Right cardiac atrium (tissue), 5 donors: Measurements from ENCODE around the gene OASL. TPM values are rescaled to one million over a fixed set of nuclear protein-coding genes. Genes with fewer than 3 reads are reported as not detected.
"Not testable (repeated sequence)": the region's sequence is repeated elsewhere in the genome, so short reads cannot be mapped to it uniquely, and the experiment has no call there.

ENCODE experiments used
- ATAC-seq, 2 donors: fragments of 200-7000 bp; cut with Tn5 transposase; one replicate each; pipeline versions ENCODE4 v1.8.0 to v1.9.1; 2020; ENCODE audit warnings: moderate library complexity in 2 of 2, mild to moderate bottlenecking in 1 of 2
- DNase-seq, 3 donors: peaks; one replicate each; pipeline ENCODE4 v3.0.0-alpha.2; 2020
- H3K27ac ChIP-seq: one replicate; pipeline ENCODE4 v1.5.1; 2013; ENCODE audit warnings: mild to moderate bottlenecking, low read length, control low read depth, moderate library complexity
- H3K27me3 ChIP-seq: one replicate; pipeline ENCODE4 v1.6.1; 2013; ENCODE audit not compliant: control insufficient read depth, insufficient read depth
- H3K4me1 ChIP-seq: one replicate; pipeline ENCODE4 v1.6.1; 2013; ENCODE audit warnings: low read length; ENCODE audit not compliant: control insufficient read depth, insufficient read depth
- H3K4me3 ChIP-seq: one replicate; pipeline ENCODE4 v1.5.1; 2013; ENCODE audit warnings: low read length, control low read depth
- H3K9me3 ChIP-seq: one replicate; pipeline ENCODE4 v1.6.1; 2013; ENCODE audit warnings: low read length; ENCODE audit not compliant: control insufficient read depth
- WGBS: extraction: QIAGEN DNeasy Blood & Tissue Kit; methylation state at CpG from one replicate; pipeline ENCODE4 v1.1.7; 2013; 5-methylcytosine and 5-hydroxymethylcytosine counted together
- intact Hi-C, 4 donors: fragments of 100-400 bp; cut with DNase I; formaldehyde crosslinking; loops; one replicate each; pipeline versions ENCODE4 v1.11.0 to v1.14.0; 2022 to 2023
- long read RNA-seq, 4 donors: library from polyadenylated mRNA; unstranded; transcript quantifications; one replicate each; pipeline ENCODE4 v2.0.0, GENCODE V29; 2020 to 2021
- polyA plus RNA-seq: library from polyadenylated mRNA; stranded (reverse); fragments of 200-250 nt; gene quantifications from one replicate; pipeline ENCODE4 v1.2.3, GENCODE V29; 2013
- total RNA-seq, 4 donors: library from RNA; stranded (reverse); fragmentation: NEBNext Ultra II Directional; extraction: Animal tissue kit (Norgen Biotek cat#: 25700); gene quantifications; one replicate each; pipeline ENCODE4 v1.2.1, GENCODE V29; 2021
- donor health status: healthy with polysubstance abuse.
- donor health status: DM: no; HTN: yes; CAD: no.
- donor health status: DM: no; HTN: no; CAD: no.
- donor health status: DM: no; HTN: yes; CAD: no; lungs with severe emphysema.
- donor health status: DM: yes; HTN: yes; CAD: no.

The OASL gene
- 1 to 10 TPM in 1 of 4 donors, under 1 TPM in 3; 0.32 to 1.1 (median 0.67) TPM for total RNA-seq
- polyA plus RNA-seq = 0.68 TPM
- long read RNA-seq, donor 1, partial matches to known transcripts = 0 of 4 reads
- long read RNA-seq, donor 1, other reads (novel, unspliced or antisense) = 0 of 4 reads
- long read RNA-seq, donor 2, partial matches to known transcripts = 0 of 2 reads
- long read RNA-seq, donor 2, other reads (novel, unspliced or antisense) = 0 of 2 reads
- long read RNA-seq, donor 3, partial matches to known transcripts = 0 of 3 reads
- long read RNA-seq, donor 3, other reads (novel, unspliced or antisense) = 0 of 3 reads
- long read RNA-seq, donor 4, partial matches to known transcripts = 0 of 2 reads
- long read RNA-seq, donor 4, other reads (novel, unspliced or antisense) = 0 of 2 reads

GRCh38 chr12:121038861-121039668 lies at the start of gene OASL:
Gene OASL, minus strand, starts transcription at chr12:121039246. Its CDS starts 275 bp downstream, at chr12:121038971.
- DNase-seq = peak in 2 of 3 donors; percentile 44 to 54
- no peak within 1 kb of the TSS for H3K27ac ChIP-seq
- no peaks in the 10 kb centered on the region for H3K4me1 ChIP-seq

GRCh38 chr12:121088195-121088585 lies 49.1 kb upstream of the OASL start:
- Histone ChIP-seq H3K27ac (no peak overlapping the region), H3K4me3 (no peak overlapping the region), H3K9me3 (no peaks in the 10 kb centered on the region), H3K27me3 (no peaks in the 10 kb centered on the region), H3K4me1 (no peaks in the 10 kb centered on the region)
- intact Hi-C loops = no loop called here
- DNase-seq = no peak
- no peak for ATAC-seq
- 97% methylated on average over 6 of the region's 6 CpGs for WGBS

More at GRCh38 chr12:121038861-121039668, at the start of gene OASL:
- ATAC-seq = peak; percentile 77 to 80
- Histone ChIP-seq H3K27me3 (no peaks in the 10 kb centered on the region), H3K9me3 (no peaks in the 10 kb centered on the region), H3K4me3 (peak within 1 kb of the TSS; percentile 41)
- 28% methylated on average over 13 of the region's 13 CpGs for WGBS
- intact Hi-C loops = no loop called here

- Histone ChIP-seq H3K27ac (no peak overlapping the region), H3K9me3 (no peaks in the 10 kb centered on the region), H3K4me3 (no peak overlapping the region), H3K4me1 (no peaks in the 10 kb centered on the region), H3K27me3 (no peaks in the 10 kb centered on the region)
- ATAC-seq = no peak
- intact Hi-C loops = no loop called here
- DNase-seq = no peak
- 51% methylated on average over 11 of the region's 11 CpGs for WGBS
Observed at GRCh38 chr12:121087467-121088194, 48.6 kb upstream of the OASL start.

- Histone ChIP-seq H3K4me3 (no peak overlapping the region), H3K4me1 (no peaks in the 10 kb centered on the region), H3K9me3 (no peaks in the 10 kb centered on the region), H3K27ac (no peak overlapping the region), H3K27me3 (no peaks in the 10 kb centered on the region)
- intact Hi-C loops = no loop called here
- DNase-seq = no peak
- no peak for ATAC-seq
- WGBS = 81% methylated on average over 8 of the region's 8 CpGs
Observed at GRCh38 chr12:121086781-121087295, 47.8 kb upstream of the OASL start.

GRCh38 chr12:121085506-121086353 lies 46.7 kb upstream of the OASL start:
- Histone ChIP-seq H3K27me3 (no peaks in the 10 kb centered on the region), H3K4me1 (no peaks in the 10 kb centered on the region), H3K27ac (no peak overlapping the region), H3K9me3 (no peaks in the 10 kb centered on the region), H3K4me3 (no peak overlapping the region)
- 92% methylated on average over 17 of the region's 17 CpGs for WGBS
- intact Hi-C loops = no loop called here
- ATAC-seq (no peak), DNase-seq (no peak)

GRCh38 chr12:121085069-121085468 lies 46.0 kb upstream of the OASL start:
- Histone ChIP-seq H3K9me3 (no peaks in the 10 kb centered on the region), H3K4me3 (no peak overlapping the region), H3K4me1 (no peaks in the 10 kb centered on the region), H3K27me3 (no peaks in the 10 kb centered on the region), H3K27ac (no peak overlapping the region)
- WGBS = 92% methylated on average over 4 of the region's 4 CpGs
- intact Hi-C loops = no loop called here
- DNase-seq (no peak), ATAC-seq (no peak)

- intact Hi-C loops = no loop called here
- no peak for DNase-seq
- ATAC-seq = no peak
- H3K9me3 ChIP-seq = no peaks in the 10 kb centered on the region
- WGBS = 72% methylated on average over 3 of the region's 3 CpGs
- H3K4me3 ChIP-seq = no peak overlapping the region
- H3K27me3 ChIP-seq = no peaks in the 10 kb centered on the region
- no peak overlapping the region for H3K27ac ChIP-seq
- H3K4me1 ChIP-seq = no peaks in the 10 kb centered on the region
Observed at GRCh38 chr12:121084229-121084628, 45.2 kb upstream of the OASL start.

GRCh38 chr12:121080909-121081308 lies 41.9 kb upstream of the OASL start:
- H3K27me3 ChIP-seq = no peaks in the 10 kb centered on the region
- H3K4me3 ChIP-seq = no peak overlapping the region
- no peaks in the 10 kb centered on the region for H3K9me3 ChIP-seq
- H3K4me1 ChIP-seq = no peaks in the 10 kb centered on the region
- no peak for ATAC-seq
- 95% methylated on average over 2 of the region's 2 CpGs for WGBS
- DNase-seq = no peak
- intact Hi-C loops = no loop called here
- H3K27ac ChIP-seq = no peak overlapping the region

- ATAC-seq = no peak
- Histone ChIP-seq H3K4me3 (no peak overlapping the region), H3K9me3 (no peaks in the 10 kb centered on the region), H3K27ac (no peak overlapping the region), H3K27me3 (no peaks in the 10 kb centered on the region), H3K4me1 (no peaks in the 10 kb centered on the region)
- WGBS = 88% methylated on average over 13 of the region's 13 CpGs
- intact Hi-C loops = no loop called here
- no peak for DNase-seq
Observed at GRCh38 chr12:121079736-121080272, 40.8 kb upstream of the OASL start.

GRCh38 chr12:121077440-121077839 lies 38.4 kb upstream of the OASL start:
- H3K9me3 ChIP-seq, DNase-seq, H3K4me3 ChIP-seq, H3K27ac ChIP-seq, ATAC-seq, intact Hi-C loops, H3K4me1 ChIP-seq, H3K27me3 ChIP-seq: not testable (repeated sequence)
- WGBS = 94% methylated on average over 1 of the region's 3 CpGs
